Measurements from ENCODE around the gene CPLX4. TPM values are rescaled to one million over a fixed set of nuclear protein-coding genes. Genes with fewer than 3 reads are reported as not detected.
A peak's percentile ranks its signal among the peaks of the same experiment; 100 is the strongest.

Gene CPLX4
- total RNA-seq, 4 donors from 2014 or later = not detected

DNA sequence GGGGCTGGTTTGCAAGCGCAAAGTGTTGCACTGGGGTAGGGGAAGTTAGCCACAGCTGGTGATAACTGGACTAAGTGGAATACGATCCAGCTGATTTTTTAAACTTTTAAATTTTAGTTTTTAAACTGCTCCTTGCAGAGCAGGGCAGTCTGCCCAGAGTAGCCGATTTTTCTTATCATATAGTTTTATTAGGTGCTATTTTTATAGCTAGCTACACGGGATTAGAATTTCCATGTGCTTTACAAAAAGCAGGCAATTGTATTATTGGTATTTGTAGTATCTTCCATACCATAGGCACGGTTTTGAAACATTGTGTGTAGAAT is 9.6 kb downstream of the CPLX4 start:
- no peak for TF ChIP-seq POLR2A (IDR thresholded peaks at IDR 0.05)
- TF ChIP-seq, protein P1, sequence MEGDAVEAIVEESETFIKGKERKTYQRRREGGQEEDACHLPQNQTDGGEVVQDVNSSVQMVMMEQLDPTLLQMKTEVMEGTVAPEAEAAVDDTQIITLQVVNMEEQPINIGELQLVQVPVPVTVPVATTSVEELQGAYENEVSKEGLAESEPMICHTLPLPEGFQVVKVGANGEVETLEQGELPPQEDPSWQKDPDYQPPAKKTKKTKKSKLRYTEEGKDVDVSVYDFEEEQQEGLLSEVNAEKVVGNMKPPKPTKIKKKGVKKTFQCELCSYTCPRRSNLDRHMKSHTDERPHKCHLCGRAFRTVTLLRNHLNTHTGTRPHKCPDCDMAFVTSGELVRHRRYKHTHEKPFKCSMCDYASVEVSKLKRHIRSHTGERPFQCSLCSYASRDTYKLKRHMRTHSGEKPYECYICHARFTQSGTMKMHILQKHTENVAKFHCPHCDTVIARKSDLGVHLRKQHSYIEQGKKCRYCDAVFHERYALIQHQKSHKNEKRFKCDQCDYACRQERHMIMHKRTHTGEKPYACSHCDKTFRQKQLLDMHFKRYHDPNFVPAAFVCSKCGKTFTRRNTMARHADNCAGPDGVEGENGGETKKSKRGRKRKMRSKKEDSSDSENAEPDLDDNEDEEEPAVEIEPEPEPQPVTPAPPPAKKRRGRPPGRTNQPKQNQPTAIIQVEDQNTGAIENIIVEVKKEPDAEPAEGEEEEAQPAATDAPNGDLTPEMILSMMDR (IDR thresholded peaks at IDR 0.05) = no peak
- no peak overlapping the region for H3K4me3 ChIP-seq
- no peak overlapping the region for H3K27ac ChIP-seq
- intact Hi-C loops (cut with DNase I; ENCODE audit: low total_unique reads) = no loop called here
- DNase-seq = no peak
- H3K27me3 ChIP-seq = no peaks in the 10 kb centered on the region
- no peaks in the 10 kb centered on the region for H3K4me1 ChIP-seq
- H3K9me3 ChIP-seq = no peaks in the 10 kb centered on the region
- no peaks in the 10 kb centered on the region for H3K36me3 ChIP-seq

DNA sequence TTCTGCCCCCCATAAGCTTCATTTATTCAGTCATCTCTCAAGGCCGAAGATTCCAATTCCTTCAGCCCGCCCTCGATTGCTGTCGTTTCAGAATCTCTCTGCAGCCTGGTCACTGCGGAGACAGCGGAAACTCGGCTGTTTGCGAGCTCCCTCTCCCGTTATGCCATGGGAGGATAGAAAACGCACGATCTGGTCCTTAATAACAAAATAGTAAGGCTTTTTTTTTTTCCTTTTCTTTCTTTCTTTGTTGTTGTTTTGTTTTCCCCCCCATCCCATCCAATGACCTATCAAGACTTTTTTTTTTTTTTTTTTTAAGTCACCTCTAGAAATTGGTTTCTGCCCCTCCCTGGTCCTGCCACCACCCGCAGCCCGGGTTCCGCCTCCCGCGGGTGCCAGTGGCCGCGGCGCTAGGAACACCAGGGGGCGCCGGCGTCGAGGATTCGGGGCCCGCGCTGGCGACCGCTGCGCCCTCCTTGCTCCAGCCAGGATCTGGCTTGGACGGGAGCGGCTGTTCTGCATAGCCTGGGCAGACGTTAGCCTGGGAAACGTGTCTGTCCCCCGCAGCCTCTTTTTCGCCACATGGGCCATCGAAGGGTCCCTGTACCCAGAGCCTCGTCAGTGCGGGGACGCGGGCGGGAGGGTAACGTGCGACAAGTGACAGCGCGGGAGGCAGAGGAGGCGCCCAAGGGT is 10.1 kb downstream of the CPLX4 start:
- no peak for TF ChIP-seq POLR2A (IDR thresholded peaks at IDR 0.05)
- TF ChIP-seq, protein P1 (IDR thresholded peaks at IDR 0.05) = peak; percentile 75 to 78 (median 78)
- Histone ChIP-seq H3K9me3 (no peaks in the 10 kb centered on the region), H3K4me1 (no peaks in the 10 kb centered on the region), H3K27ac (no peak overlapping the region), H3K36me3 (no peaks in the 10 kb centered on the region), H3K27me3 (no peaks in the 10 kb centered on the region), H3K4me3 (no peak overlapping the region)
- peak; percentile 44 to 73 for DNase-seq
- intact Hi-C loops (cut with DNase I; ENCODE audit: low total_unique reads) = no loop called here

DNA sequence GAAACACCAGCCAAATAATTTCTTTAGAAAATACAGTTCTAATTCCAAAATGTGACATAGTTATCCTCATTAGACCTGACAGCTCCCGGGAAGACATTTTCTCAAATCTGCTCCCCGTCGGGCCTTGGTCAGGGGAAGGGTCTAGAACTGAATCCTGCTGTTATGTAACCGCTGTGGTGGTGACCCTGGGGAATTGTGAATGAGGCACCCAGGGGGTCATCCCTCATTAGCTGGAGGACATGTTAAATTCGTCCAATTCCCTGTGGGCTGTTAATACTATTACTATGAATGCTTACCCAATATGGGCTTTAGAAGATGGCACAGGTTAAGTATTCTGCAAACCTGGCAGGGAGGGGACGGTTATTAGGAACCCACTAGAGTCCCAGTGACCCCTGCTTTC is 11.8 kb downstream of the CPLX4 start:
- Histone ChIP-seq H3K27me3 (no peaks in the 10 kb centered on the region), H3K4me3 (no peak overlapping the region), H3K36me3 (no peaks in the 10 kb centered on the region), H3K4me1 (no peaks in the 10 kb centered on the region), H3K9me3 (no peaks in the 10 kb centered on the region), H3K27ac (no peak overlapping the region)
- TF ChIP-seq POLR2A (IDR thresholded peaks at IDR 0.05) = no peak
- TF ChIP-seq, protein P1 (IDR thresholded peaks at IDR 0.05) = no peak
- no peak for DNase-seq
- intact Hi-C loops (cut with DNase I; ENCODE audit: low total_unique reads) = no loop called here

DNA sequence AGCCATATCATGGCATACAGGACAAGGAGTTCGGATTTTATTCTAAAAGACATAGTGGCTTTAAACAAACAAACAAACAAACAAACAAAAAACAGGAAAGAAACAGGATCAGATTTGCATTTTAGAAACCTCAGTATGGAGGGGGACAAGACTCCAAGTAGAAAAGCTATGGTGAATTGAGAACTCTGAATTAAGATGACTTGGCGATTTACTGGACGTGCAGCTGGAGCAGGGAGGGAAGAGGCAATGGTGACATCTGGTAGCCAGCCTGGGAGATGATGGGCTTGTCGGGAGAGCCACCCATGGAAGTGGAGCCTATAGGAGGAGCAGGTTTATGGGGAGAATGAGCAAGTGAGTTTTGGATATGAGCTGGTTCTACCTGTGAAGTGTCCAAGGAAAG is 13.2 kb downstream of the CPLX4 start:
- no peaks in the 10 kb centered on the region for H3K36me3 ChIP-seq
- TF ChIP-seq, protein P1 (IDR thresholded peaks at IDR 0.05) = no peak
- TF ChIP-seq POLR2A (IDR thresholded peaks at IDR 0.05) = no peak
- no peak overlapping the region for H3K4me3 ChIP-seq
- H3K9me3 ChIP-seq = no peaks in the 10 kb centered on the region
- intact Hi-C loops (cut with DNase I; ENCODE audit: low total_unique reads) = no loop called here
- no peak overlapping the region for H3K27ac ChIP-seq
- H3K4me1 ChIP-seq = no peaks in the 10 kb centered on the region
- DNase-seq = no peak
- no peaks in the 10 kb centered on the region for H3K27me3 ChIP-seq

DNA sequence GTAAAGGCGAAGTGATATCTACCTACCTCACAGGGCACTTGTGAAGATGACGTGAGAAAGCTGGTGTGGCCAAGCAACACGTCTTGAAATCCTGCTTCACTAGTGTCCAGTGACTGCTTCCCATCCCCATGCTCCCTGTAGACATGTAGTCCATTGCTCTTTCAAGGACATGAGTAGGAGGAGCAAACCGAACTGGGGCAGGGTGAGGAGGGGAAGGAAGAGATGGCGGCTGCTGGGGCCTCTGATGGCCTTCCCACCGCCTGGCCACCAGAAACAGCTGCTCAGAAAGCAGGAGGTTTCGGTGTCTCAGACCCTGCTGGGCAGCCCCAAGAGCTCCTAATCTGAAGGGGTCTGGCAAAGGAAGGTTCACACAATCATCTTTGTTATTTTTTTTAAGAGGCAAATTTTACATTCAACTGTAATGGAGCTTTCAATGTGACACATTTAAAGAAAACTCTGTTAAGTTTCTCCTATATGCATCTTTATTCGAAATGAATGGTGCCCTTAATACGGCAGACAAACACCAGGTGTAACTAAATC is 14.7 kb downstream of the CPLX4 start:
- Histone ChIP-seq H3K4me1 (no peaks in the 10 kb centered on the region), H3K9me3 (no peaks in the 10 kb centered on the region), H3K4me3 (no peak overlapping the region), H3K27ac (no peak overlapping the region), H3K27me3 (no peaks in the 10 kb centered on the region), H3K36me3 (no peaks in the 10 kb centered on the region)
- no peak for DNase-seq
- intact Hi-C loops (cut with DNase I; ENCODE audit: low total_unique reads) = no loop called here
- TF ChIP-seq, protein P1 (IDR thresholded peaks at IDR 0.05) = no peak
- TF ChIP-seq POLR2A (IDR thresholded peaks at IDR 0.05) = no peak
